Stimulated activated CD4-positive, alpha-beta T cell treated with anti-CD3 and anti-CD28 coated beads, Interleukin-4, amount 100 ng/mL, for 24 hours (primary cell): Measurements from ENCODE around the gene DNAAF9.

Experiments
- DNase-seq: peaks from one replicate; pipeline ENCODE4 v3.0.0-alpha.2; 2020

The DNAAF9 gene

GRCh38 chr20:3409417-3409816, 1.9 kb upstream of the DNAAF9 start:
- DNase-seq: no peak

GRCh38 chr20:3407771-3408637, 535 bp upstream of the DNAAF9 start:
- DNase-seq: peak; percentile 63

- DNase-seq: no peak
Observed at GRCh38 chr20:3406481-3407039, 909 bp downstream of the DNAAF9 start.

- no peak for DNase-seq
Observed at GRCh38 chr20:3405696-3406358, 1.6 kb downstream of the DNAAF9 start.

GRCh38 chr20:3405139-3405538, 2.3 kb downstream of the DNAAF9 start:
- DNase-seq: no peak

GRCh38 chr20:3404402-3404801, 3.1 kb downstream of the DNAAF9 start:
- DNase-seq: no peak

GRCh38 chr20:3403741-3404140, 3.7 kb downstream of the DNAAF9 start:
- DNase-seq: no peak

- no peak for DNase-seq
Observed at GRCh38 chr20:3402453-3402852, 5.0 kb downstream of the DNAAF9 start.

GRCh38 chr20:3400260-3401155, 7.0 kb downstream of the DNAAF9 start:
- no peak for DNase-seq

- DNase-seq: no peak
Observed at GRCh38 chr20:3398681-3399252, 8.7 kb downstream of the DNAAF9 start.

- DNase-seq: no peak
Observed at GRCh38 chr20:3396492-3396891, 11.0 kb downstream of the DNAAF9 start.

GRCh38 chr20:3392756-3393155, 14.7 kb downstream of the DNAAF9 start:
- DNase-seq: no peak

- DNase-seq: no peak
Observed at GRCh38 chr20:3390759-3391425, 16.6 kb downstream of the DNAAF9 start.

GRCh38 chr20:3383878-3384495, 23.5 kb downstream of the DNAAF9 start:
- DNase-seq: peak; percentile 56

- no peak for DNase-seq
Observed at GRCh38 chr20:3382836-3383235, 24.6 kb downstream of the DNAAF9 start.

- no peak for DNase-seq
Observed at GRCh38 chr20:3380228-3381070, 27.0 kb downstream of the DNAAF9 start.

- no peak for DNase-seq
Observed at GRCh38 chr20:3378138-3378537, 29.3 kb downstream of the DNAAF9 start.

- DNase-seq: no peak
Observed at GRCh38 chr20:3377644-3378043, 29.8 kb downstream of the DNAAF9 start.

- DNase-seq: no peak
Observed at GRCh38 chr20:3374296-3374695, 33.2 kb downstream of the DNAAF9 start.

- no peak for DNase-seq
Observed at GRCh38 chr20:3371754-3372153, 35.7 kb downstream of the DNAAF9 start.

- DNase-seq: no peak
Observed at GRCh38 chr20:3367089-3367488, 40.4 kb downstream of the DNAAF9 start.
